H1 (cell line): ENCODE data around the gene BTBD9. TPM values are rescaled to one million over a fixed set of nuclear protein-coding genes. Genes with fewer than 3 reads are reported as not detected.

ENCODE experiments used
- CEBPB ChIP-seq: IDR thresholded peaks from 2 replicates; pipeline ENCODE4 v1.6.1; 2012; ENCODE audit warnings: low read depth, low read length
- FOSL1 ChIP-seq: IDR thresholded peaks from 2 replicates; pipeline ENCODE4 v1.6.1; 2011; ENCODE audit warnings: mild to moderate bottlenecking, low read depth, low read length, moderate library complexity; ENCODE audit not compliant: insufficient read depth
- GTF2F1 ChIP-seq: IDR thresholded peaks from 2 replicates; pipeline ENCODE4 v1.6.1; 2012; ENCODE audit warnings: low read depth, low read length, improper control_type of control experiment, borderline replicate concordance
- KDM5A ChIP-seq: fragments of 200-600 bp; IDR thresholded peaks from 2 replicates; pipeline ENCODE4 v1.7.1; 2012; ENCODE audit warnings: mild to moderate bottlenecking, low read length, inconsistent platforms, mixed read lengths
- RAD21 ChIP-seq, 2 experiments: IDR thresholded peaks in 1 of 2; conservative IDR thresholded peaks in 1 of 2; 2 replicates each; pipeline ENCODE4 v1.6.1; 2011; ENCODE audit warnings: low read depth in 2 of 2, low read length in 2 of 2, improper control_type of control experiment in 1 of 2, inconsistent platforms in 1 of 2, mild to moderate bottlenecking in 1 of 2, moderate library complexity in 1 of 2
- SP4 ChIP-seq: IDR thresholded peaks from 2 replicates; pipeline ENCODE4 v1.6.1; 2012; ENCODE audit warnings: low read length, inconsistent platforms
- TAF7 ChIP-seq: optimal IDR thresholded peaks from 2 replicates; pipeline ENCODE3; 2011; ENCODE audit warnings: low read depth, mild to moderate bottlenecking, inconsistent platforms, low read length, moderate library complexity, borderline replicate concordance
- TCF12 ChIP-seq: IDR thresholded peaks from 2 replicates; pipeline ENCODE4 v1.6.1; 2011; ENCODE audit warnings: low read depth, mild to moderate bottlenecking, low read length
- polyA plus RNA-seq, 7 experiments: library from polyadenylated mRNA; depleted of rRNA in 3 of 7; stranded (reverse) in 5 of 7; unstranded in 2 of 7; fragments of >200 nt in 5 of 7; fragments of 200-250 nt in 2 of 7; gene quantifications; 1 replicate in 5 of 7; 2 replicates in 1 of 7; 4 replicates in 1 of 7; pipeline versions ENCODE4 v1.2.1 to v1.2.3, GENCODE V29; 2011 to 2013; ENCODE audit warnings: missing spikeins in 2 of 7, mixed read lengths in 2 of 7
- total RNA-seq: library from RNA; stranded (reverse); fragmentation: NEBNext Ultra II Directional; extraction: Animal tissue kit (Norgen Biotek cat#: 25700); gene quantifications from 2 replicates; pipeline ENCODE4 v1.2.1, GENCODE V29; 2021
- TF ChIP-seq, protein P1 (sequence below): fragments of 300-600 bp; sonication (generic); IDR thresholded peaks from 2 replicates; pipeline ENCODE4 v1.7.1; 2012; ENCODE audit warnings: low read length, moderate library complexity, mild to moderate bottlenecking, inconsistent platforms; ENCODE audit not compliant: insufficient replicate concordance
- TF ChIP-seq, protein P2 (sequence below): IDR thresholded peaks from 2 replicates; pipeline ENCODE4 v1.6.1; 2012; ENCODE audit warnings: inconsistent platforms

The BTBD9 gene
- total and polyA plus RNA-seq, 2 of the 8 experiments (the other 6 are each of a cell fraction or from before 2014, with no cell fraction given): 0.92 to 4.1 TPM

DNA sequence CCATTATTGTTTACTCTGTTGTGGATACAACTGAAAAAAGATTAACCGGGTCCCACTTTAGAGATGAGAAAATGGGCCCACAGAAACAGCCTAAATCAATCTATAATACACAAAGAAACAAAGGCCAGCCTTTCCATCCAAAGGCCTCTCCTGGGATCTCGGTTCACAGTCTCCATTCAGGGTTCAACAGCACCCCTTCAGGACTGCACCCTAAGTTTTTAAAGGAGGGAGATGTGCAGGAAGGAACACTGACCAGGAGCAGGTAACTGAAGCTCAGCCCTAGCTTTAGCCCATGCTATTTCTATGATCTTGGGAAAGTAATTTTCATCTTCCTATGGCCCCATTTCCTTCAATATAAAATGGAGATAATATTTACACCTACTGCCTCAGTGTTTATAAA is 147.7 kb downstream of the BTBD9 start (continued):
- TF ChIP-seq, protein P1, sequence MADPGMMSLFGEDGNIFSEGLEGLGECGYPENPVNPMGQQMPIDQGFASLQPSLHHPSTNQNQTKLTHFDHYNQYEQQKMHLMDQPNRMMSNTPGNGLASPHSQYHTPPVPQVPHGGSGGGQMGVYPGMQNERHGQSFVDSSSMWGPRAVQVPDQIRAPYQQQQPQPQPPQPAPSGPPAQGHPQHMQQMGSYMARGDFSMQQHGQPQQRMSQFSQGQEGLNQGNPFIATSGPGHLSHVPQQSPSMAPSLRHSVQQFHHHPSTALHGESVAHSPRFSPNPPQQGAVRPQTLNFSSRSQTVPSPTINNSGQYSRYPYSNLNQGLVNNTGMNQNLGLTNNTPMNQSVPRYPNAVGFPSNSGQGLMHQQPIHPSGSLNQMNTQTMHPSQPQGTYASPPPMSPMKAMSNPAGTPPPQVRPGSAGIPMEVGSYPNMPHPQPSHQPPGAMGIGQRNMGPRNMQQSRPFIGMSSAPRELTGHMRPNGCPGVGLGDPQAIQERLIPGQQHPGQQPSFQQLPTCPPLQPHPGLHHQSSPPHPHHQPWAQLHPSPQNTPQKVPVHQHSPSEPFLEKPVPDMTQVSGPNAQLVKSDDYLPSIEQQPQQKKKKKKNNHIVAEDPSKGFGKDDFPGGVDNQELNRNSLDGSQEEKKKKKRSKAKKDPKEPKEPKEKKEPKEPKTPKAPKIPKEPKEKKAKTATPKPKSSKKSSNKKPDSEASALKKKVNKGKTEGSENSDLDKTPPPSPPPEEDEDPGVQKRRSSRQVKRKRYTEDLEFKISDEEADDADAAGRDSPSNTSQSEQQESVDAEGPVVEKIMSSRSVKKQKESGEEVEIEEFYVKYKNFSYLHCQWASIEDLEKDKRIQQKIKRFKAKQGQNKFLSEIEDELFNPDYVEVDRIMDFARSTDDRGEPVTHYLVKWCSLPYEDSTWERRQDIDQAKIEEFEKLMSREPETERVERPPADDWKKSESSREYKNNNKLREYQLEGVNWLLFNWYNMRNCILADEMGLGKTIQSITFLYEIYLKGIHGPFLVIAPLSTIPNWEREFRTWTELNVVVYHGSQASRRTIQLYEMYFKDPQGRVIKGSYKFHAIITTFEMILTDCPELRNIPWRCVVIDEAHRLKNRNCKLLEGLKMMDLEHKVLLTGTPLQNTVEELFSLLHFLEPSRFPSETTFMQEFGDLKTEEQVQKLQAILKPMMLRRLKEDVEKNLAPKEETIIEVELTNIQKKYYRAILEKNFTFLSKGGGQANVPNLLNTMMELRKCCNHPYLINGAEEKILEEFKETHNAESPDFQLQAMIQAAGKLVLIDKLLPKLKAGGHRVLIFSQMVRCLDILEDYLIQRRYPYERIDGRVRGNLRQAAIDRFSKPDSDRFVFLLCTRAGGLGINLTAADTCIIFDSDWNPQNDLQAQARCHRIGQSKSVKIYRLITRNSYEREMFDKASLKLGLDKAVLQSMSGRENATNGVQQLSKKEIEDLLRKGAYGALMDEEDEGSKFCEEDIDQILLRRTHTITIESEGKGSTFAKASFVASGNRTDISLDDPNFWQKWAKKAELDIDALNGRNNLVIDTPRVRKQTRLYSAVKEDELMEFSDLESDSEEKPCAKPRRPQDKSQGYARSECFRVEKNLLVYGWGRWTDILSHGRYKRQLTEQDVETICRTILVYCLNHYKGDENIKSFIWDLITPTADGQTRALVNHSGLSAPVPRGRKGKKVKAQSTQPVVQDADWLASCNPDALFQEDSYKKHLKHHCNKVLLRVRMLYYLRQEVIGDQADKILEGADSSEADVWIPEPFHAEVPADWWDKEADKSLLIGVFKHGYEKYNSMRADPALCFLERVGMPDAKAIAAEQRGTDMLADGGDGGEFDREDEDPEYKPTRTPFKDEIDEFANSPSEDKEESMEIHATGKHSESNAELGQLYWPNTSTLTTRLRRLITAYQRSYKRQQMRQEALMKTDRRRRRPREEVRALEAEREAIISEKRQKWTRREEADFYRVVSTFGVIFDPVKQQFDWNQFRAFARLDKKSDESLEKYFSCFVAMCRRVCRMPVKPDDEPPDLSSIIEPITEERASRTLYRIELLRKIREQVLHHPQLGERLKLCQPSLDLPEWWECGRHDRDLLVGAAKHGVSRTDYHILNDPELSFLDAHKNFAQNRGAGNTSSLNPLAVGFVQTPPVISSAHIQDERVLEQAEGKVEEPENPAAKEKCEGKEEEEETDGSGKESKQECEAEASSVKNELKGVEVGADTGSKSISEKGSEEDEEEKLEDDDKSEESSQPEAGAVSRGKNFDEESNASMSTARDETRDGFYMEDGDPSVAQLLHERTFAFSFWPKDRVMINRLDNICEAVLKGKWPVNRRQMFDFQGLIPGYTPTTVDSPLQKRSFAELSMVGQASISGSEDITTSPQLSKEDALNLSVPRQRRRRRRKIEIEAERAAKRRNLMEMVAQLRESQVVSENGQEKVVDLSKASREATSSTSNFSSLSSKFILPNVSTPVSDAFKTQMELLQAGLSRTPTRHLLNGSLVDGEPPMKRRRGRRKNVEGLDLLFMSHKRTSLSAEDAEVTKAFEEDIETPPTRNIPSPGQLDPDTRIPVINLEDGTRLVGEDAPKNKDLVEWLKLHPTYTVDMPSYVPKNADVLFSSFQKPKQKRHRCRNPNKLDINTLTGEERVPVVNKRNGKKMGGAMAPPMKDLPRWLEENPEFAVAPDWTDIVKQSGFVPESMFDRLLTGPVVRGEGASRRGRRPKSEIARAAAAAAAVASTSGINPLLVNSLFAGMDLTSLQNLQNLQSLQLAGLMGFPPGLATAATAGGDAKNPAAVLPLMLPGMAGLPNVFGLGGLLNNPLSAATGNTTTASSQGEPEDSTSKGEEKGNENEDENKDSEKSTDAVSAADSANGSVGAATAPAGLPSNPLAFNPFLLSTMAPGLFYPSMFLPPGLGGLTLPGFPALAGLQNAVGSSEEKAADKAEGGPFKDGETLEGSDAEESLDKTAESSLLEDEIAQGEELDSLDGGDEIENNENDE: no peak
- no peak for TF ChIP-seq GTF2F1
- no peak for TF ChIP-seq FOSL1
- TF ChIP-seq TAF7: no peak
- TF ChIP-seq RAD21 (IDR thresholded peaks at IDR 0.05 in 1 of 2, conservative IDR thresholded peaks at IDR 0.05 in 1 of 2; ENCODE audit: low read depth in 2 of 2, low read length in 2 of 2): peak; percentile 44 to 65
- TF ChIP-seq TCF12: no peak
- TF ChIP-seq CEBPB: no peak
- no peak for TF ChIP-seq KDM5A
- TF ChIP-seq, protein P2, sequence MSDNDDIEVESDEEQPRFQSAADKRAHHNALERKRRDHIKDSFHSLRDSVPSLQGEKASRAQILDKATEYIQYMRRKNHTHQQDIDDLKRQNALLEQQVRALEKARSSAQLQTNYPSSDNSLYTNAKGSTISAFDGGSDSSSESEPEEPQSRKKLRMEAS: no peak
- TF ChIP-seq SP4: no peak
